Muscle layer of colon (tissue), 2 donors: Measurements from ENCODE around the gene LYRM4.

Experiments
- H3K27ac ChIP-seq: one replicate; pipeline ENCODE4 v1.7.0; 2013; ENCODE audit warnings: low read depth, mild to moderate bottlenecking, low read length, moderate library complexity
- H3K27me3 ChIP-seq, 2 donors: one replicate each; pipeline ENCODE4 v1.7.0; 2013; ENCODE audit warnings: low read length in 2 of 2, mild to moderate bottlenecking in 2 of 2; ENCODE audit not compliant: insufficient read depth in 2 of 2, control insufficient read depth in 1 of 2
- H3K36me3 ChIP-seq: one replicate; pipeline ENCODE4 v1.7.0; 2013; ENCODE audit warnings: mild to moderate bottlenecking, low read length; ENCODE audit not compliant: insufficient read depth
- H3K4me1 ChIP-seq: one replicate; pipeline ENCODE4 v1.7.0; 2013; ENCODE audit warnings: mild to moderate bottlenecking, low read length; ENCODE audit not compliant: insufficient read depth
- H3K4me3 ChIP-seq, 2 donors: one replicate each; pipeline ENCODE4 v1.7.0; 2013; ENCODE audit warnings: low read length in 2 of 2, low read depth in 1 of 2, mild to moderate bottlenecking in 1 of 2, moderate library complexity in 1 of 2
- H3K9ac ChIP-seq: one replicate; pipeline ENCODE4 v1.7.0; 2013; ENCODE audit warnings: low read length
- H3K9me3 ChIP-seq: one replicate; pipeline ENCODE4 v1.7.0; 2013; ENCODE audit warnings: mild to moderate bottlenecking, low read length
- donor health status: abdominal sarcoma.
- donor health status: Adenocarcinoma of cecum.

LYRM4 gene

DNA sequence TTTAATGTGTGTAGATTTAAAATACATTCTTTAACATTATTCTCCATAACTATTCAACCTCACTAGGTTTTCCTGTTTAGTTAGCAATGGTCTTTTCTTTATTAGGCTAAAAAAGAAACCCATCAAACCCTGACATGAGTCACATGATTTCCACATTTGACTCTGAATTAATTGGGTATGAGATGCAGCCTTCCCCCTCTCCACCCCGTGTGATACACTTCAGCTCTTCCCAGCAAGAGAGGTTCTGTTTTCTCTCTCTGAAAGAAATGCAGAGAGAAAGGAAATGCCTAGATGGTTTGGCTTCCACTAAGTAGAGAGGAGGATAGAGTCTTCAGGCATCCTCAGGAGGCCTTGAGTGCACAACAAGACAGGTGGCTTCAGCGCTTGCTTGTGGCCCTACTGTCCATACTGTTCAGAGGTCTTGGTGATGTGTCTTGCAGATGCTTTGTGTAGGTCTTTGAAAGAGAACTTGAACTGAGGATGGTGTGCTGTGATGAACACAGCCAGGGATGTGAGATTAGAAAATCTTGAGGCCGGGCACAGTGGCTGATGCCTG, 17.9 kb upstream of the LYRM4 start:
- no peaks in the 10 kb centered on the region for H3K4me1 ChIP-seq

DNA sequence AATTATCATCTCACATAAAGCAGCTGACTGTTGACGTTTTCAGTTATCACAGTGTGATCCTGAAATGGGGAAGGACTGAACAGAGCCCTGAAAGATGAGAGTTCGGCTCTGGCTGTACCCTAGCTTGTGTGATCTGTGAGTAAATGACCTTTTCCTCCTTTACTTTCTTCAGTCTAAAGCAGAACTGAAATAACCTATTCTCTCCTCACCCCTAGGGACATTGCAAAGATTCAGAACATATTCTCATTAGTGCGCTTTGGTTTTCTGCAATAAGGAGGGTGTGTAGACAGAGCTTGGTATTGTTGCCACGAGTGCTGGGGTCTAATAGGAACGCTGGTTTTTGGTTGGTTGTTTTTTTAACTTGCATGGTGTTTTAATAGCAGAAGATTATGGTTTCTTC, 17.3 kb upstream of the LYRM4 start:
- Histone ChIP-seq H3K4me1 (no peaks in the 10 kb centered on the region), H3K27ac (no peak overlapping the region), H3K4me3 (no peak overlapping the region), H3K9ac (no peak overlapping the region), H3K9me3 (no peaks in the 10 kb centered on the region), H3K27me3 (no peaks in the 10 kb centered on the region), H3K36me3 (no peaks in the 10 kb centered on the region)

More for the DNA sequence above, 17.9 kb upstream of the LYRM4 start:
- Histone ChIP-seq H3K9me3 (no peaks in the 10 kb centered on the region), H3K9ac (no peak overlapping the region), H3K27ac (no peak overlapping the region), H3K36me3 (no peaks in the 10 kb centered on the region), H3K4me3 (no peak overlapping the region), H3K27me3 (no peaks in the 10 kb centered on the region)

DNA sequence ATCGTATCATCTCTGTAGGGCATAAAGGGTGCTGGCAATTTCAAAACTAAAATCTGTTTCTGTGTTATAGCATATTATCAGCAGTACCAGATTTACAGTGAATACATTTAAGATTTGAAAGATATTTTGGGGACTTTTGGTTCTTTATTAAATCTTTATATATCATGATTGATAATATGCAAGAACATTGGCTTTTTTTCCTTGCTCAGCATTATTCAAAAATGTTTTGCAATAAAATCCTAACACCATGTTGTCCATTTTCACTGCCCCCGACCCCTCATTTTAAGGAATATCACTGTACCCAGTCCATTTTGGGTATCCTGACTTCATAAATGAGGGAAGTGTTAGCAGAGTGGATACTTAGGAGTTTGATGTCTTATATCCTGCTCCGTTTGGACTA, 16.8 kb upstream of the LYRM4 start:
- Histone ChIP-seq H3K27ac (no peak overlapping the region), H3K9me3 (no peaks in the 10 kb centered on the region), H3K4me1 (no peaks in the 10 kb centered on the region), H3K9ac (no peak overlapping the region), H3K4me3 (no peak overlapping the region), H3K27me3 (no peaks in the 10 kb centered on the region), H3K36me3 (no peaks in the 10 kb centered on the region)

- Histone ChIP-seq H3K36me3 (no peaks in the 10 kb centered on the region), H3K4me1 (no peaks in the 10 kb centered on the region), H3K27me3 (no peaks in the 10 kb centered on the region), H3K9ac (no peak overlapping the region), H3K27ac (no peak overlapping the region), H3K9me3 (no peaks in the 10 kb centered on the region), H3K4me3 (no peak overlapping the region)
These were observed 15.8 kb upstream of the LYRM4 start for GRCh38 chr6:5276581-5276980.

DNA sequence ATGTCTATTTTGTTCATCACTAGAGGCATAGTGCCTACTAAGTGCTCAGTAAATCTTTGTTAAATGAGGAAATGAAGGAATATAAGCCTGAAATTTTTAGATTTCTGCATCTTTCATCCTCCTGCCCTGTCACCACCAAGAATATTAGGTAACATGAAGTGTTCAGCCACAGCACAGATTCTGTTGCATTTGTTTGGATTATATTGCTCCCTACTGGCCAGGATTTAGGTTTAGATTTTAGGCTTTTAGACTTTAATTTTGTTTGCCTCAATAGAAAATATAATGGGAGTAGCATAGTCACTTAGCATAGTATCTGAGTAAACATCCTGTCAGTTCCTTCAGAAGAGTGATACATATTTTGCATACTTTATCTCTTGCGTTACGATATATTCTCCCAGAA, 14.7 kb upstream of the LYRM4 start:
- Histone ChIP-seq H3K27ac (no peak overlapping the region), H3K36me3 (no peaks in the 10 kb centered on the region), H3K4me3 (no peak overlapping the region), H3K9ac (no peak overlapping the region), H3K27me3 (no peaks in the 10 kb centered on the region), H3K4me1 (no peaks in the 10 kb centered on the region), H3K9me3 (no peaks in the 10 kb centered on the region)

DNA sequence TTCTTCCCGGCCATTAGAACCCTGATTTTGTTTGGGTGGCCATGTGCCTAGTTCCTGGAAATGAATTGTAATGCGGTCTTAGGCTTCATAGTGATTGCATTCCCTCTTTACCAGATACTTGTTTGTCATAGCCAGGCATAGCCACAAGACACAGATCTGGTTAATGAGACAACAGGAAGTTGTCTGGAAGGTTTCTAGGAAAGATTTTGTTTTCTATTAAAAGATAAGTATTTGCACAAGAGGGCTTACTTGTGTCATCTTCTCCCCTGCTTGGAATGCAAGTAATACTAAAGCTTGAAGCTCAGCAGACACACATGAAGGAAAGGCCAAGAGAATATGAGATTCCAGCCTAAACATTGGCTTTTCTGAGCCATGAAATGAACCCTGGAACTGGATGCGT, 13.5 kb upstream of the LYRM4 start:
- Histone ChIP-seq H3K9me3 (no peaks in the 10 kb centered on the region), H3K27me3 (no peaks in the 10 kb centered on the region), H3K4me1 (no peaks in the 10 kb centered on the region), H3K36me3 (no peaks in the 10 kb centered on the region), H3K9ac (no peak overlapping the region), H3K27ac (no peak overlapping the region), H3K4me3 (no peak overlapping the region)

- H3K9me3 ChIP-seq, result no peaks in the 10 kb centered on the region
- no peak overlapping the region for H3K4me3 ChIP-seq
- no peaks in the 10 kb centered on the region for H3K4me1 ChIP-seq
- H3K27ac ChIP-seq, result no peak overlapping the region
- no peaks in the 10 kb centered on the region for H3K27me3 ChIP-seq
- H3K9ac ChIP-seq, result no peak overlapping the region
- no peaks in the 10 kb centered on the region for H3K36me3 ChIP-seq
These were observed 11.2 kb upstream of the LYRM4 start for GRCh38 chr6:5271926-5272325.

GRCh38 chr6:5270093-5270680, 9.4 kb upstream of the LYRM4 start:
- H3K36me3 ChIP-seq, result no peaks in the 10 kb centered on the region
- H3K9ac ChIP-seq, result no peak overlapping the region
- H3K4me3 ChIP-seq, result no peak overlapping the region
- no peaks in the 10 kb centered on the region for H3K4me1 ChIP-seq
- H3K27me3 ChIP-seq, result no peaks in the 10 kb centered on the region
- H3K9me3 ChIP-seq, result no peaks in the 10 kb centered on the region
- H3K27ac ChIP-seq, result no peak overlapping the region

GRCh38 chr6:5266423-5266822, 5.7 kb upstream of the LYRM4 start:
- no peak overlapping the region for H3K9ac ChIP-seq
- no peaks in the 10 kb centered on the region for H3K9me3 ChIP-seq
- no peaks in the 10 kb centered on the region for H3K27me3 ChIP-seq
- no peaks in the 10 kb centered on the region for H3K4me1 ChIP-seq
- no peak overlapping the region for H3K4me3 ChIP-seq
- no peaks in the 10 kb centered on the region for H3K36me3 ChIP-seq
- H3K27ac ChIP-seq, result no peak overlapping the region

DNA sequence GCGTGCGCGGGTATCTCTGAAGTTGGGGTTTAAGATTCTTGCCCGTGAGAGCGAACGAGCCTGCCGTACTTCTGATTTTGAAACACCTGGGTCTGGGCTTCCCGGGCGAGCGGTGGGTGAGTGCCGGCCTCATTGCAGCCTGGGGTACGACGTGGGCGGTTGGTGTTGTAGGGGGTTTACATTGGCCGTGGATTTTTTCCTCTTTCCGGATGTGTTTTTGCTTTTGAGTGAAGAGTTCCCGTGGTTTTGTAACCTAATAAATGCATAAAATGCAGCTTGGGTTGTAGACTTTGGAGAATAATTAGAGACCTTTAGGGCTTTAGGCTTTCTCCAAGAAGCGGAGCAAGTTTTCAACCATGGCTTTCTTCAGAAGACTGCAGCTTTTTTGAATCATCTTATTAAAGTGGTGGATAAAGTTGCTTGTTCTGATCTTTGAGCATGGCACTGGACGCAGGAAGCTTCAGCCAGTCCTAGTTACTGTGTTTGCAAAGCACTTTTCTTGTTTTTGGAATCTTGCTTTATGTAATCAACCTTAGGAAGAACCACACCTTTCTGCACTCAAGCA, 877 bp upstream of the LYRM4 start:
- no peaks in the 10 kb centered on the region for H3K27me3 ChIP-seq
- peak overlapping the region; percentile 32 for H3K9ac ChIP-seq
- no peaks in the 10 kb centered on the region for H3K36me3 ChIP-seq
- peak overlapping the region; percentile 55 to 84 for H3K4me3 ChIP-seq
- H3K4me1 ChIP-seq, result peaks cover 10% of the 10 kb centered on the region
- no peaks in the 10 kb centered on the region for H3K9me3 ChIP-seq
- H3K27ac ChIP-seq, result peak overlapping the region; percentile 88

GRCh38 chr6:5260111-5260620, 584 bp downstream of the LYRM4 start:
- H3K36me3 ChIP-seq, result no peaks in the 10 kb centered on the region
- H3K27ac ChIP-seq, result peak overlapping the region; percentile 8
- no peaks in the 10 kb centered on the region for H3K9me3 ChIP-seq
- H3K27me3 ChIP-seq, result no peaks in the 10 kb centered on the region
- H3K4me1 ChIP-seq, result peaks cover 10% of the 10 kb centered on the region
- peak overlapping the region; percentile 55 to 84 for H3K4me3 ChIP-seq
- H3K9ac ChIP-seq, result no peak overlapping the region

- peak overlapping the region in 1 of 2 donors; percentile 84 for H3K4me3 ChIP-seq
These were observed 1.3 kb downstream of the LYRM4 start for GRCh38 chr6:5259428-5259827.

More at GRCh38 chr6:5259428-5259827, 1.3 kb downstream of the LYRM4 start:
- Histone ChIP-seq H3K36me3 (no peaks in the 10 kb centered on the region), H3K27ac (no peak overlapping the region), H3K27me3 (no peaks in the 10 kb centered on the region), H3K9ac (no peak overlapping the region), H3K4me1 (peaks cover 10% of the 10 kb centered on the region), H3K9me3 (no peaks in the 10 kb centered on the region)
